ENCODE results near the gene ANAPC7. TPM values are rescaled to one million over a fixed set of nuclear protein-coding genes. Genes with fewer than 3 reads are reported as not detected.

ANAPC7 gene
- total and polyA plus RNA-seq, 2 of the 13 experiments (the other 11 are each of a cell fraction or from before 2014, with no cell fraction given): 40.0 to 69.1 TPM

- ChIA-PET POLR2A (no interaction called here), CTCF (ENCODE audit: low intra/inter-chr PET ratio, low total read pairs) (no interaction called here)
- peak overlapping the region; percentile 54 for H2AFZ ChIP-seq (ENCODE audit: low read length)
- peaks cover 3 to 4% of the 10 kb centered on the region in 2 experiments; a peak in 3 of 5 replicates for H3K36me3 ChIP-seq (replicated peaks in 1 of 2; ENCODE audit: control insufficient read depth in 1 of 2, insufficient read depth in 2 of 2, low read length in 2 of 2)
- ATAC-seq: peak; percentile 17; the same call in 2 of the 3 replicates
- H3K27me3 ChIP-seq (ENCODE audit: control insufficient read depth in 1 of 2, insufficient read depth in 2 of 2, low read length in 2 of 2): no peaks in the 10 kb centered on the region; a peak in 1 of 5 replicates
- peak overlapping the region; percentile 56; the same call in 1 of the 2 replicates for H3K4me2 ChIP-seq (ENCODE audit: low read depth, low read length)
- H3K4me1 ChIP-seq (ENCODE audit: insufficient read depth, low read length): peaks cover 30% of the 10 kb centered on the region
- no TSS peak for BruUV-seq (replicated peaks)
- H3K27ac ChIP-seq (ENCODE audit: extremely low read length, insufficient read depth, low read length): no peak overlapping the region
- H3K9ac ChIP-seq (ENCODE audit: insufficient read depth, low read depth, low read length): peak overlapping the region; percentile 44; the same call in 1 of the 2 replicates
- in situ Hi-C loops (cut with HindIII; ENCODE audit: extremely low pct_ligation_motif_present, low pct_unique_long_range_greater_than_20kb) (no loop called here), intact Hi-C loops (cut with micrococcal nuclease; ENCODE audit: unreplicated experiment) (no loop called here)
- 77% methylated on average over 15 of the region's 15 CpGs for WGBS (ENCODE audit: low lambda C conversion rate)
- TF ChIP-seq ZNF329 (CRISPR knock-in tag; IDR thresholded peaks at IDR 0.05; ENCODE audit: low read depth) (0 out of 2 replicates have a peak, but pooled peaks have one; percentile 23), ZNF891 (CRISPR knock-in tag; IDR thresholded peaks at IDR 0.05) (0 out of 2 replicates have a peak, but pooled peaks have one; percentile 50), ZNF772 (CRISPR knock-in tag; IDR thresholded peaks at IDR 0.05) (no peak)
- H3K4me3 ChIP-seq (replicated peaks in 1 of 3; ENCODE audit: insufficient read depth in 1 of 3, low read depth in 2 of 3, low read length in 3 of 3): peak overlapping the region in 1 of 3 experiments; percentile 43; a peak in 1 of 6 replicates
- no peaks in the 10 kb centered on the region for H3K9me3 ChIP-seq (ENCODE audit: low read length)
- no peaks in the 10 kb centered on the region for H3K79me2 ChIP-seq (ENCODE audit: insufficient read depth, low read length)
- no peaks in the 10 kb centered on the region for H4K20me1 ChIP-seq (ENCODE audit: insufficient read depth, low read length)
- DNase-seq (ENCODE audit: low spot score): no peak
- no peak for FAIRE-seq
Measured at GRCh38 chr12:110367181-110367864, 36.2 kb downstream of the ANAPC7 start.

DNA sequence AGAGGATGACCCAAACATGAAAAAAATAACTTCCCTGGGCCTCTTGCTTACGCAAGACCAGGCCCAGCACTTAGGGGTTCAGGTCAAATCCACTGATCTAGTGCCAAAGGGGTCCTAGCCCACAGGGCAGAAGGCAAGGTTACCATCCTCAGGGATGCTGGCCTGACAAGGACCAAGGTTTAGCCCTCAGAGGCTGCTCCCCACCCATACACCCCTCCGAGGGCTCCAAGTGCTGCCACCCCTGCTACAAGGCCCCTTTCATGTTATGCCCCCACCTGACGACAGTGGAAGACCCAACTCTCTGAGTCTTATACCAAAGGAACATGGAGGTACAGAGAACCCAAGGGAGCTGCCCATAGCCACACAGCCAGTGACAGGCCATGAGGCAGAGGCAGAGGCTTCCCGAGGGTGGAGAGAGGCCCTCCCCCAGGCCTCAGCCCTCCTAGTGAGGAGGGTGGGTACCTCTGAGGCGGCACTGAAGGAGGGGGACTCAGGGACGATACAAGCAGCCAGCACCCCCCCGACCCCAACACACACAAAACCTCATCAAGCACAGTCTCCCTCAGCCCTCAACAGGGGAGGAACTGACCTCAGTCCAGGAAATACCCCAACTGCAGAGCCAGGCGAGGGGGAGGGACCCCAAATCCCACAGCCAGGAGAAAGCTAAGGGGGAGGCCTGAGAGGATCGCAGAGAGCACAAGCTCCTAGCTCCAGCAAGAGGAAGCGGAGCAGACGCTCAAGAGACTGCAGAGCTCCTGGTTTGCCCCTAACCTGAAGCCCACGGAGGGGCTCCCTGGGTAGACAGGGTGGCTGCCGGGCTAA, 37.0 kb downstream of the ANAPC7 start:
- POLR2A ChIA-PET: no interaction called here

More for the DNA sequence above, 37.0 kb downstream of the ANAPC7 start:
- peak; percentile 57 for ATAC-seq
- Histone ChIP-seq H4K20me1 (ENCODE audit: insufficient read depth, low read length) (no peaks in the 10 kb centered on the region), H3K4me2 (ENCODE audit: low read depth, low read length) (peak overlapping the region; percentile 56), H3K36me3 (replicated peaks in 1 of 2; ENCODE audit: control insufficient read depth in 1 of 2, insufficient read depth in 2 of 2, low read length in 2 of 2) (no peaks in the 10 kb centered on the region; a peak in 1 of 5 replicates), H3K27ac (ENCODE audit: extremely low read length, insufficient read depth, low read length) (no peak overlapping the region), H3K4me3 (replicated peaks in 1 of 3; ENCODE audit: insufficient read depth in 1 of 3, low read depth in 2 of 3, low read length in 3 of 3) (peak overlapping the region in 1 of 3 experiments; percentile 43; a peak in 2 of 6 replicates), H3K27me3 (ENCODE audit: control insufficient read depth in 1 of 2, insufficient read depth in 2 of 2, low read length in 2 of 2) (no peaks in the 10 kb centered on the region; a peak in 1 of 5 replicates), H3K79me2 (ENCODE audit: insufficient read depth, low read length) (no peaks in the 10 kb centered on the region), H3K9me3 (ENCODE audit: low read length) (no peaks in the 10 kb centered on the region), H3K4me1 (ENCODE audit: insufficient read depth, low read length) (peaks cover 30% of the 10 kb centered on the region), H3K9ac (ENCODE audit: insufficient read depth, low read depth, low read length) (peak overlapping the region; percentile 44; the same call in 1 of the 2 replicates), H2AFZ (ENCODE audit: low read length) (peak overlapping the region; percentile 54)
- intact Hi-C loops (cut with micrococcal nuclease; ENCODE audit: unreplicated experiment): no loop called here
- no peak for DNase-seq (ENCODE audit: low spot score)
- 42% methylated on average over 10 of the region's 13 CpGs for WGBS (ENCODE audit: low lambda C conversion rate)
- no peak for FAIRE-seq
- peak; percentile 28; the same call in 1 of the 2 replicates for TF ChIP-seq CEBPB (IDR thresholded peaks at IDR 0.05; ENCODE audit: borderline replicate concordance, low read depth, low read length)
- peak; percentile 24 for TF ChIP-seq ZNF687 (CRISPR knock-in tag; IDR thresholded peaks at IDR 0.05)
- TF ChIP-seq ZNF773 (CRISPR knock-in tag; IDR thresholded peaks at IDR 0.05; ENCODE audit: borderline replicate concordance): no peak
- TF ChIP-seq ZNF329 (CRISPR knock-in tag; IDR thresholded peaks at IDR 0.05; ENCODE audit: low read depth): peak; percentile 89
- peak; percentile 73; the same call in 1 of the 2 replicates for TF ChIP-seq ZNF768 (CRISPR knock-in tag; IDR thresholded peaks at IDR 0.05)
- in situ Hi-C loops (cut with HindIII; ENCODE audit: extremely low pct_ligation_motif_present, low pct_unique_long_range_greater_than_20kb): no loop called here
- CTCF ChIA-PET (ENCODE audit: low intra/inter-chr PET ratio, low total read pairs): no interaction called here
- BruUV-seq (replicated peaks): no TSS peak

Data from HepG2 (cell line).